Measurements from ENCODE around the gene ATOX1. TPM values are rescaled to one million over a fixed set of nuclear protein-coding genes. Genes with fewer than 3 reads are reported as not detected.
A peak's percentile ranks its signal among the peaks of the same experiment; 100 is the strongest.
"Not testable (repeated sequence)": the region's sequence is repeated elsewhere in the genome, so short reads cannot be mapped to it uniquely, and the experiment has no call there.

Gene ATOX1
- polyA plus RNA-seq, 4 donors, result 74.8 to 116 (median 108) TPM

GRCh38 chr5:151700296-151700695, 58.1 kb downstream of the ATOX1 start:
- no peak for DNase-seq (ENCODE audit: low read depth in 4 of 4, low spot score in 3 of 4)

- peak in 2 of 4 donors; percentile 73 to 80 for DNase-seq (ENCODE audit: low read depth in 4 of 4, low spot score in 3 of 4)
Measured at GRCh38 chr5:151699071-151699901, 59.1 kb downstream of the ATOX1 start.

DNA sequence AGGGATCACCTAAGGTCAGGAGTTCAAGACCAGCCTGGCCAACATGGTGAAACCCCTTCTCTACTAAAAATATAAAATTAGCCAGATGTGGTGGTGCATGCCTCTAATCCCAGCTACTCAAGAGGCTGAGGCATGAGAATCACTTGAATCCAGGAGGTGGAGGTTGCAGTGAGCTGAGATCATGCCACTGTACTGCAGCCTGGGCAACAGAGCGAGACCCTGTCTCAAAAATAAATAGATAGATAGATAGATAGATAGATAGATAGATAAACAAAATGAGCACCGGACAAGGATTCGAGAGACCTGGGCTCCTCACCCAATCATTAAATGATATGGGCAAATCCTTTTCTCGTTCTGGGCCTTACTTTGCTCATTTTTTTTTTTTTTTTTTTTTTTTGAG, 60.4 kb downstream of the ATOX1 start:
- DNase-seq (ENCODE audit: low read depth in 4 of 4, low spot score in 3 of 4), result not testable (repeated sequence)

- DNase-seq (ENCODE audit: low read depth in 4 of 4, low spot score in 3 of 4), result no peak
Measured at GRCh38 chr5:151697452-151697851, 61.0 kb downstream of the ATOX1 start.

DNA sequence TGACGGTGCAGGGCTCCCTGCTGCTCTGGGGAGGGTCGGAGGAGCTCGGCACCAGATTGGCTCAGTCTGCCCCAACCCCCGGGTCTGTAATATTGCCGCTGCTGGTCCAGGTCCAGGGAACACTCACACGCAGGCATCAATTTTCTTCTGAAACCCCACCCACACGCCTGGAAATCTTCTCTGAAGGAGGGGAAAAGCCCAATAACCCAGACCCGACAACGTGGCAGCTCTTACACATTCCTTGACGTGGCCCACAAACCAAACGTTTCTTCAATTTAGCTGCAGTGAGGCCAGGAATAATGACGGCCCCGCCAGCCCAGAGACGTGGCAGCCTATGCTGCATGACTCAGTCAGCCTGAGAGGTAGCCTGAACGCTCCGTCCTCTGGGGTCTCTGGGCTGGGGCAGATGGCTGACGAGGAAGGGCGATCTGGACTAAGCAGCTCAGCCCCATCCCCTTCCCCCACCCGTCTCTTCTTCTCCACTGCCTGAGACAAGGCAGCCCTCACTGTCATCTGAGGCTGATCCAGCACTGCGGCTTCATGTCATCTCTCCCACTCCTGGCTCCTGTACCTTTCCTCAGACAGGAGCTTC, 61.9 kb downstream of the ATOX1 start:
- DNase-seq (ENCODE audit: low read depth in 4 of 4, low spot score in 3 of 4), result peak in 1 of 4 donors; percentile 67

DNA sequence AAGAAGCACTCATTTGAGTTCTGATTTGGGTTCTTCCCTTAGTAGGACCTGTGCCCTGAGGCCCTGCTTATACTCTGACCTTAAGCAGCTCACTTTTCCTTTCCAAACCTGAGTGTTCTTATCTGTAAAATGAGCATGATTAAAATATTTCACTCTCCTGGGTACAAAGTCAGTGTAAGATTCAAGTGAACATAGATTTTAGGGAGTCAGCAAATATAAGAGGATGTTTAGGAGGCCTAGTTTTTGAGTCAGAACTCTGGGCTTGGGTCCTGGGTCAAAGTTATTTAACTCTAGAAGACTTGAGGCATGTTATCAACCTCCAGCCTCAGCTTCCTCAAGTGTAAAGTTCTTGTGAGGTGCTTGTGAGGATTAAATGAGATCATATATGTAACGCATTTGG, 63.0 kb downstream of the ATOX1 start:
- DNase-seq (ENCODE audit: low read depth in 4 of 4, low spot score in 3 of 4), result no peak

DNA sequence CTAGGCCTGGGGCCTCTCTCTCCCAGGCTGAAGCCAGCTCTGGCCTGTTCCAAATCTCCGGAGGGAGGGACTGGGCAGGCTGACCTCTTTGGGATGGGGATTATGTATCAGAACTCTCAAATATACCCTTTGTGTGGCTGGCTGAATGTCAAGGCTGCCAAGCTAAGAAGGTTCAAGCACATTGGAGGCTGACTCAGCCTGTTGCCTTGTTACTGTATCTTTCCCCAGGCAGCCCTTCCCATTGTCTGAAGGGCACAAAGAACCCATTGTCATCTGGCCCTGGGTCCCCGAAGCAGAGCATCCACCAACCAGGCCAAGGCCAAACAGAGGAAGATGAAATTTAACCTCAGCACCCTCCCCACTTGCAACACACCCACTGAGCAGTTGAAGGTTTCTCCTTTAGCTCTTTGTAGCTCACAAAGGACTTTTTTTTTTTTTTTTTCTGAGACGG, 64.4 kb downstream of the ATOX1 start:
- no peak for DNase-seq (ENCODE audit: low read depth in 4 of 4, low spot score in 3 of 4)

Other genes with a start within 250 kb of the ATOX1 start
- gene FAT2, start 167.3 kb downstream of the ATOX1 start, polyA plus RNA-seq (ENCODE audit: insufficient read length in 4 of 4), result 10 to 100 TPM in 1 of 4 donors, 1 to 10 TPM in 2, under 1 TPM in 1; 0.16 to 11.2 (median 7.3) TPM
- 1,000 to 10,000 TPM; 1,904 to 8,726 (median 2,831) TPM for gene SPARC, start 71.7 kb downstream of the ATOX1 start, polyA plus RNA-seq (ENCODE audit: insufficient read length in 4 of 4)
- gene G3BP1, start 13.3 kb upstream of the ATOX1 start, polyA plus RNA-seq (ENCODE audit: insufficient read length in 4 of 4), result 100 to 1,000 TPM; 117 to 184 (median 168) TPM
- not detected for gene GLRA1, start 166.2 kb upstream of the ATOX1 start, polyA plus RNA-seq (ENCODE audit: insufficient read length in 4 of 4)